Stimulated activated naive CD4-positive, alpha-beta T cell (primary cell): ENCODE results near the gene SIRPD.

Experiments used
- DNase-seq, 6 experiments: peaks; one replicate each; lab custom pipeline; 2025; lab: John Stamatoyannopoulos, UW

SIRPD gene

GRCh38 chr20:1494436-1494835, 63.1 kb downstream of the SIRPD start:
- no peak for DNase-seq

DNA sequence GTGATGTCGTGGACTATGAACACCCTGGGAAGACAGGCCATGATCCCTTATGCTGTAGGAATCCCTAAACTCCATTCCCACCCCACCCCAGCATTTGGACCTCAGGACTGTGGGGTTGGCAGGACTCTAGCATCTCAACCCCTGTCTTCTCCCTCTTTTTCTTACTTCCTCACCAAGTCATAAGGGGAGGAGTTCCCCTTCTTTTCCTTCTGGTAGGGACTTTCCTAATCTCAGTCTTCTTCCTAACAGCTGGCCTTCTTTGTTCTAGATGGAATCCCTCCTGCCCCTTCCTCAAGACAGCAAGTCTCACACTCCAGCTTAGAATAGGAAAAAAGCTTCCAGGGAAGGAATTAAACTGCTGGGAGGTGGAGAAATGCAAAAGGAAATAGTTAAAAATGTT, 64.0 kb downstream of the SIRPD start:
- no peak for DNase-seq

DNA sequence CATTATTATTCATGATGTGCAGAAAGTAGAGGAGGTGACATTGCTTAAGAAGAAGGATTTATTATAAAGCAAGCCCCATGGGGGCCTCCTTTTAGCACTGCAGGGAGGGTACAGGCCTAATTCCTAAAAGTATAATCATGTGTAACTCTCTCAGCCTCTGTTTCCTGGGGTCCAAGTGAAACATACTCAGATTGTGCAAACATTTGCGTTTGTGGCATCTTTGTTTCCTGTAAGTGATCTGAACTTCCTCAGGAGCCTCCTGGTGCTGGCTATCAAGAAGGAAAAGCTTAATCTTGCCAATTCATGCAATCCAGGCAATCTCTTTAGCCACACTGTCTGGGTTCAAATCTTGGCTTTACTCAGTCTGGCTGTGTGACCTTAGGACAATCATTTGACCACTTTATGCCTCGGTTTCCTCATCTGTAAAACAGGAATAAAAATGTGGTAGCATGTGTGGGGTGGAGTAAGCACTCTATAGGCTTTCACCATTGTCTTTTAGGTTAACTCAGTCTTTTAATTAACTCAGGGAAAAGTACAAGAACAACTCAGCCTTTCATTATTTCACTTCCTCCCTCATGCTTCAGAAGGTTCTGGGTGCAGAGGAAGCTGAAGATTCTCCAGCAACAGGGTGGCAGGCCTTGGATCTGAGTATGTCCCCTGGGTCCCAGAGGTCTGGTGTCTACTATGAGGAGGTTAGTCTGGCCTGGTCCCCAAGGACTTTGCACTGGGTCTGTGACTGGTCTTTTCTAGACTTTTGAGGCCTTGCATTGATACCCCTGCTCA, 65.5 kb downstream of the SIRPD start:
- DNase-seq = no peak

GRCh38 chr20:1491281-1491840, 66.1 kb downstream of the SIRPD start, which contains the start of gene SIRPB2:
SIRPB2 (minus strand) TSS chr20:1491420; CDS start chr20:1491359, 61 bp downstream.
- no peak for DNase-seq

DNA sequence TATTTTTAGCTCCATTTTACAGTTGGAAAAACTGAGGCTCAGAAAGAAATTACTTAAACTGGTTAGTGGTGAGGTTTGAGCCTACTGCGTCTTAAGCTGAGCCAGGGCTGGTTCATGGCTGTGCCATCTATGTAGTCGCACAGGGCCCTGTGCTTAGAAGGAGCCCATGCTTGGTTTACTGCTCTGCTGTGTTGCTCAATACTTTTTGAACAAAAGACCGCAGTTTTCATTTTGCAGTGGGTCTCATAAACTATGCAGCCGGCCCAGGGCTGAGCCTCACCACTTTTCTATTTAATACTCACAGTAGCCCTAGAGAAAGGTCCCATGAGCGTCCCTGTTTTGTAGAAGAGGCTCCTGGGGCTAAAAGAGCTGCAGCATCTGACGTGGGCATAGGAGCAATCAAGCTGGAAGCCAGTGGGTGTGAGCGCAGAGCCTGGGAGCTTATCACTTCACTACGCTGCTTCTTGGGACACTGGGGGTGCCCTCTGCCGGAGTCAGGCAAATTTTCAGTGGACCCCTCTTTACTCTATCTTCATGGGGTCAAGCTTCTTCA, 66.8 kb downstream of the SIRPD start:
- no peak for DNase-seq

- no peak for DNase-seq
Measured at GRCh38 chr20:1489764-1490436, 67.6 kb downstream of the SIRPD start.

DNA sequence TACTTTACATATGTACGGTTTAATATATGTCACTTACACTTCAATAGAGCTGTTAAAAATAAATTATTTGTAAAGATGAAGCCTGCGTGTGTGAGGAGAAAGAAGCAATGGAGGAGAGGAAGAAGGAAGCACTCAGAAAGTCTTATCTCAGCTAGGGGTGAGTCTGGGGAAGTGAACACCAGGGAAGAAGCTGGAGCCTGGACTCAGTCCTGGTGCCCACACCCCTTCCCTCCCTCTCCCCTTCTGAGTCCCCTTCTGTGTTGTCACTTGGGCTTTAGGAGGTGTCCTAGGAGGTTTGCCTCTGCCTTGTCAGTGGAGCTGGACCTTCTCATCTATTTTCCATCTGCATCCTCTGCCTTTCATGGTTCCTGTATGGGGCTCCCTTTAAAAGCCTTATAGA, 68.2 kb downstream of the SIRPD start:
- DNase-seq = no peak

DNA sequence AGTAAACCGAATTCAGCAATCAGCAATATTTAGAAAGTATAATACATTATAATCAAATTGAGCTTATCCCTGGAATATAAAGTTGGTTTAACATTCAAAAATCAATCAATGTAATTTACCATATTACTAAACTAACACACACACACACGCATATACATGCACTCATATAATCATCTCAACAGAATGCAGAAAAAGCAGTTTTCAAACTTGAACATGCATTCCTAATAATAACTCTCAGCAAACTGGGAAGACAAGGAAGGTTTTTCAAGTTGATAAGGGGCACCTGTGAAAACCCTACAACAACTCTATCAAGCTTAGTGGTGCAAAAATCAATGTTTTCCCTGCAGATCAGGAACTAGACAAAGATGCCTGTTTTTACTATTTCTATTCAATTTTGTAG, 70.9 kb downstream of the SIRPD start:
- DNase-seq = no peak

- no peak for DNase-seq
Measured at GRCh38 chr20:1484438-1485116, 72.9 kb downstream of the SIRPD start.
